Ishikawa (cell line): ENCODE results near the gene TM4SF5.

ENCODE experiments used
- MAX ChIP-seq: IDR thresholded peaks from 2 replicates; pipeline ENCODE4 v1.6.1; 2012
- YY1 ChIP-seq: IDR thresholded peaks from 2 replicates; pipeline ENCODE4 v1.6.1; 2012; ENCODE audit warnings: low read depth

- TF ChIP-seq MAX (no peak), YY1 (no peak)
These were observed 30.5 kb downstream of the TM4SF5 start, which contains the start of gene C17orf114 for GRCh38 chr17:4802228-4802627.
